ENCODE measurements around the gene CLEC17A.
"Not testable (repeated sequence)": the region's sequence is repeated elsewhere in the genome, so short reads cannot be mapped to it uniquely, and the experiment has no call there.

The CLEC17A gene

GRCh38 chr19:14561847-14562351 is 21.0 kb upstream of the CLEC17A start:
- Mint-ChIP-seq H3K9me3 (no peaks in the 10 kb centered on the region), H3K4me1 (peaks cover 18% of the 10 kb centered on the region), H3K4me3 (no peak overlapping the region), H3K27me3 (ENCODE audit: low read depth) (no peaks in the 10 kb centered on the region), H3K27ac (peak overlapping the region; percentile 82 to 92 (median 89)), H3K36me3 (ENCODE audit: low read depth) (no peaks in the 10 kb centered on the region)
- TF ChIP-seq CTCF (IDR thresholded peaks at IDR 0.05; ENCODE audit: unreplicated experiment in 3 of 3): no peak

- Mint-ChIP-seq H3K27ac (peak overlapping the region in 1 of 3 experiments; percentile 41), H3K9me3 (no peaks in the 10 kb centered on the region), H3K36me3 (ENCODE audit: low read depth) (peaks cover 7% of the 10 kb centered on the region), H3K4me1 (peaks cover 18% of the 10 kb centered on the region), H3K27me3 (ENCODE audit: low read depth) (no peaks in the 10 kb centered on the region), H3K4me3 (no peak overlapping the region)
- TF ChIP-seq CTCF (IDR thresholded peaks at IDR 0.05; ENCODE audit: unreplicated experiment in 3 of 3): no peak
Observed at GRCh38 chr19:14562660-14563589, 20.0 kb upstream of the CLEC17A start.

- Mint-ChIP-seq H3K4me1 (peaks cover 22% of the 10 kb centered on the region), H3K27ac (no peak overlapping the region), H3K9me3 (no peaks in the 10 kb centered on the region), H3K36me3 (ENCODE audit: low read depth) (peaks cover 10% of the 10 kb centered on the region), H3K4me3 (no peak overlapping the region), H3K27me3 (ENCODE audit: low read depth) (no peaks in the 10 kb centered on the region)
- TF ChIP-seq CTCF (IDR thresholded peaks at IDR 0.05; ENCODE audit: unreplicated experiment in 3 of 3): no peak
Observed at GRCh38 chr19:14563590-14563926, 19.3 kb upstream of the CLEC17A start.

- TF ChIP-seq CTCF (IDR thresholded peaks at IDR 0.05; ENCODE audit: unreplicated experiment in 3 of 3): no peak
- H3K27me3 Mint-ChIP-seq (ENCODE audit: low read depth): no peaks in the 10 kb centered on the region
- peaks cover 21% of the 10 kb centered on the region for H3K4me1 Mint-ChIP-seq
- H3K36me3 Mint-ChIP-seq (ENCODE audit: low read depth): peaks cover 11% of the 10 kb centered on the region
- no peak overlapping the region for H3K4me3 Mint-ChIP-seq
- no peak overlapping the region for H3K27ac Mint-ChIP-seq
- H3K9me3 Mint-ChIP-seq: no peaks in the 10 kb centered on the region
Observed at GRCh38 chr19:14563989-14564651, 18.8 kb upstream of the CLEC17A start.

GRCh38 chr19:14564652-14565297 is 18.1 kb upstream of the CLEC17A start:
- peaks cover 17% of the 10 kb centered on the region for H3K36me3 Mint-ChIP-seq (ENCODE audit: low read depth)
- H3K4me3 Mint-ChIP-seq: not testable (repeated sequence)

GRCh38 chr19:14565298-14565679 is 17.6 kb upstream of the CLEC17A start:
- H3K9me3 Mint-ChIP-seq: no peaks in the 10 kb centered on the region
- TF ChIP-seq CTCF (IDR thresholded peaks at IDR 0.05; ENCODE audit: unreplicated experiment in 3 of 3): no peak

More at GRCh38 chr19:14564652-14565297, 18.1 kb upstream of the CLEC17A start:
- peaks cover 18% of the 10 kb centered on the region for H3K4me1 Mint-ChIP-seq
- H3K27me3 Mint-ChIP-seq (ENCODE audit: low read depth); H3K9me3 Mint-ChIP-seq; H3K27ac Mint-ChIP-seq: not testable (repeated sequence)

More at GRCh38 chr19:14565298-14565679, 17.6 kb upstream of the CLEC17A start:
- Mint-ChIP-seq H3K4me1 (peaks cover 16% of the 10 kb centered on the region), H3K27ac (no peak overlapping the region), H3K36me3 (ENCODE audit: low read depth) (peaks cover 17% of the 10 kb centered on the region), H3K27me3 (ENCODE audit: low read depth) (no peaks in the 10 kb centered on the region), H3K4me3 (no peak overlapping the region)
